Adrenal gland (tissue), 12 donors: ENCODE results near the gene CNTN4. TPM values are rescaled to one million over a fixed set of nuclear protein-coding genes. Genes with fewer than 3 reads are reported as not detected.
"Not testable (repeated sequence)": the region's sequence is repeated elsewhere in the genome, so short reads cannot be mapped to it uniquely, and the experiment has no call there.

Source experiments
- DNase-seq, 7 donors: peaks; one replicate each; pipeline ENCODE4 v3.0.0-alpha.2; 2019 to 2020
- H3K27ac ChIP-seq, 5 donors: fragments of 200-600 bp; sonication (generic) in 4 of 5; 1 replicate in 3 of 5; 2 replicates in 2 of 5; pipeline versions ENCODE4 v1.5.1 to v1.8.0; 2016 to 2020; ENCODE audit warnings: mild to moderate bottlenecking in 1 of 5
- H3K27me3 ChIP-seq: fragments of 200-600 bp; 2 replicates; pipeline ENCODE4 v1.8.0; 2021
- H3K36me3 ChIP-seq, 2 donors: fragments of 200-600 bp; replicated peaks in 1 of 2; 1 replicate in 1 of 2; 2 replicates in 1 of 2; pipeline versions ENCODE4 v1.5.1 to v1.8.0; 2018 to 2022
- H3K4me1 ChIP-seq, 2 donors: fragments of 200-600 bp; replicated peaks in 1 of 2; 1 replicate in 1 of 2; 2 replicates in 1 of 2; pipeline versions ENCODE4 v1.5.1 to v1.8.0; 2018 to 2021
- H3K4me3 ChIP-seq, 4 donors: fragments of 200-600 bp; sonication (generic) in 3 of 4; one replicate each; pipeline ENCODE4 v1.5.1; 2016 to 2018
- H3K9me3 ChIP-seq, 3 donors: fragments of 200-600 bp; sonication (generic) in 1 of 3; replicated peaks in 1 of 3; 1 replicate in 2 of 3; 2 replicates in 1 of 3; pipeline versions ENCODE4 v1.5.1 to v1.8.0; 2016 to 2021
- POLR2A ChIP-seq, 2 donors: fragments of 450-650 bp; IDR thresholded peaks; one replicate each; pipeline ENCODE4 v1.6.1; 2017; ENCODE audit warnings: antibody characterized with exemption in 2 of 2, mild to moderate bottlenecking in 2 of 2, moderate library complexity in 1 of 2
- WGBS, 4 donors: extraction: QIAGEN DNeasy Blood & Tissue Kit in 2 of 4; methylation state at CpG; one replicate each; pipeline versions ENCODE4 v1.1.5 to v1.1.7; 2013 to 2017; 5-methylcytosine and 5-hydroxymethylcytosine counted together
- intact Hi-C, 2 donors: fragments of 100-400 bp; cut with DNase I; formaldehyde crosslinking; loops; one replicate each; pipeline versions ENCODE4 v1.14.1 to v1.15.0; 2022 to 2023
- polyA plus RNA-seq, 3 donors: library from polyadenylated mRNA; stranded (reverse); fragments of 200-250 nt in 2 of 3; fragments of 350-450 nt in 1 of 3; fragmentation: Illumina TruSeq in 1 of 3; extraction: RNeasy Lipid Tissue Mini Kit (QIAGEN cat#74804) in 1 of 3; gene quantifications; one replicate each; pipeline ENCODE4 v1.2.3, GENCODE V29; 2013 to 2014
- total RNA-seq, 9 donors: library from RNA; depleted of rRNA in 4 of 9; stranded (reverse); fragments of >200 nt in 4 of 9; fragments of 120-200 nt in 1 of 9; fragmentation: NEBNext Ultra II Directional in 1 of 9; extraction: Animal tissue kit (Norgen Biotek cat#: 25700) in 1 of 9; gene quantifications; one replicate each; pipeline versions ENCODE4 v1.1.0 to v1.2.4, GENCODE V29; 2013 to 2023
- TF ChIP-seq, protein P1 (sequence below), 6 experiments: fragments of 450-650 bp in 4 of 6; fragments of 200-600 bp in 2 of 6; sonication (generic) in 1 of 6; IDR thresholded peaks; 1 replicate in 5 of 6; 2 replicates in 1 of 6; pipeline versions ENCODE4 v1.5.1 to v1.8.0; 2016 to 2021; ENCODE audit warnings: antibody characterized with exemption in 6 of 6, mild to moderate bottlenecking in 2 of 6, moderate library complexity in 1 of 6
- donor health status: healthy with polysubstance abuse.
- donor health status: Bipolar disorder and iron deficiency.
- donor health status: DM: yes; HTN: yes; CAD: no.
- donor health status: DM: no; HTN: no; CAD: no.
- donor health status: DM: no; HTN: no; CAD: no.
- donor health status: DM: yes; HTN: yes; CAD: no.

Gene CNTN4
- total and polyA plus RNA-seq, 12 donors, result 0.17 to 9.2 (median 1.6) TPM

GRCh38 chr3:2910997-2911396 lies 812.3 kb downstream of the CNTN4 start:
- Histone ChIP-seq H3K36me3 (no peaks in the 10 kb centered on the region), H3K27ac (no peak overlapping the region), H3K4me3 (no peak overlapping the region), H3K4me1 (no peaks in the 10 kb centered on the region), H3K9me3 (no peaks in the 10 kb centered on the region), H3K27me3 (no peaks in the 10 kb centered on the region)
- 43 to 64% (median 57%) methylated on average over 2 of the region's 2 CpGs for WGBS, 4 donors
- DNase-seq, result no peak
- intact Hi-C loops, result no loop called here
- no peak for TF ChIP-seq POLR2A (IDR thresholded peaks at IDR 0.05)
- TF ChIP-seq, protein P1, sequence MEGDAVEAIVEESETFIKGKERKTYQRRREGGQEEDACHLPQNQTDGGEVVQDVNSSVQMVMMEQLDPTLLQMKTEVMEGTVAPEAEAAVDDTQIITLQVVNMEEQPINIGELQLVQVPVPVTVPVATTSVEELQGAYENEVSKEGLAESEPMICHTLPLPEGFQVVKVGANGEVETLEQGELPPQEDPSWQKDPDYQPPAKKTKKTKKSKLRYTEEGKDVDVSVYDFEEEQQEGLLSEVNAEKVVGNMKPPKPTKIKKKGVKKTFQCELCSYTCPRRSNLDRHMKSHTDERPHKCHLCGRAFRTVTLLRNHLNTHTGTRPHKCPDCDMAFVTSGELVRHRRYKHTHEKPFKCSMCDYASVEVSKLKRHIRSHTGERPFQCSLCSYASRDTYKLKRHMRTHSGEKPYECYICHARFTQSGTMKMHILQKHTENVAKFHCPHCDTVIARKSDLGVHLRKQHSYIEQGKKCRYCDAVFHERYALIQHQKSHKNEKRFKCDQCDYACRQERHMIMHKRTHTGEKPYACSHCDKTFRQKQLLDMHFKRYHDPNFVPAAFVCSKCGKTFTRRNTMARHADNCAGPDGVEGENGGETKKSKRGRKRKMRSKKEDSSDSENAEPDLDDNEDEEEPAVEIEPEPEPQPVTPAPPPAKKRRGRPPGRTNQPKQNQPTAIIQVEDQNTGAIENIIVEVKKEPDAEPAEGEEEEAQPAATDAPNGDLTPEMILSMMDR (IDR thresholded peaks at IDR 0.05), result no peak

DNA sequence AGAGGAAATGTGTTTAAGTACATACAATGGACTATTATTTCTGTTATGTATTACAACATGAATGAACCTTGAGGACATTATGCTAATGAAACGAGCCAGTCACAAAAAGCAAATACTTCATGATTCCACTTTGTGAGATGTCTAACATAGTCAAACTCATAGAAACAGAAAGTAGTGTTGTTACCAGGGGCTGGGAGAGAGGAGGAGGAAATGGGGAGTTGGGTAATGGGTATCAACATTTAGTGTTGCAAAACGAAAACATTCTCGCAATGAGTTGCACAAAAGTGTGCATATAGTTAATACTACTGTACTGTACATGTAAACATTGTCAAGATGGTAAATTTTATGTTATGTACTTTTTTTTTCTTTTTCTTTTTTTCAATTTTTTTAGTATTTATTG lies 817.2 kb downstream of the CNTN4 start:
- H3K9me3 ChIP-seq, result no peaks in the 10 kb centered on the region
- TF ChIP-seq, protein P1 (IDR thresholded peaks at IDR 0.05), result no peak
- no peak for TF ChIP-seq POLR2A (IDR thresholded peaks at IDR 0.05)
- no peaks in the 10 kb centered on the region for H3K36me3 ChIP-seq
- H3K4me1 ChIP-seq, result no peaks in the 10 kb centered on the region
- WGBS, 4 donors, result 68 to 77% (median 74%) methylated on average over 3 of the region's 3 CpGs
- no peak overlapping the region for H3K4me3 ChIP-seq
- H3K27ac ChIP-seq, result no peak overlapping the region
- H3K27me3 ChIP-seq, result no peaks in the 10 kb centered on the region
- no peak for DNase-seq
- intact Hi-C loops, result no loop called here

GRCh38 chr3:2916640-2917039 lies 818.0 kb downstream of the CNTN4 start:
- H3K36me3 ChIP-seq, DNase-seq, H3K4me3 ChIP-seq, H3K9me3 ChIP-seq, H3K4me1 ChIP-seq, H3K27ac ChIP-seq, intact Hi-C loops, H3K27me3 ChIP-seq: not testable (repeated sequence)
- WGBS, 4 donors, result 79 to 88% (median 83%) methylated on average over 16 to 21 of the region's 25 CpGs; no CpG with 5 or more reads in 1 of the 4 donors

DNA sequence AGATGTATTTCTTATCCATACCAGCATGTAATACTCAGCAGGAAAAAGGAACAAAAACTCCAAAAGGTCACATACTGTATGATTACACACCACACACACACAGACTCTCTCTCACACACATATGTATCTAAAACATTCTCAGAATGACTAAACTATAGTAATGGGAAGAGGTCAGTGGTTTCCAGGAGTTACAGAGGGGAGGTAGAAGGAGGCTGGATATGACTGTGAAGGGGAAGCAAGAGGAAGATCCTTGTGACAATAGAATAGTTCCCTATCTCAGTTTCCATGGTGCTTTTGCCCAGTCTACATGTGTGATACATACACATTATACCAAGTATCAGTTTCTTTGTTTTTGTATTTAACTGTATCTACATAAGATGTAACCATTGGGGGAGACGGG lies 821.4 kb downstream of the CNTN4 start:
- intact Hi-C loops, result no loop called here
- no peak overlapping the region for H3K4me3 ChIP-seq
- no peak overlapping the region for H3K27ac ChIP-seq
- H3K36me3 ChIP-seq, result no peaks in the 10 kb centered on the region
- whole genome bisulfite sequencing, 4 donors, result 78 to 93% (median 92%) methylated on average over 1 of the region's 1 CpG
- H3K9me3 ChIP-seq, result no peaks in the 10 kb centered on the region
- no peaks in the 10 kb centered on the region for H3K4me1 ChIP-seq
- DNase-seq, result no peak
- no peaks in the 10 kb centered on the region for H3K27me3 ChIP-seq
- TF ChIP-seq, protein P1 (IDR thresholded peaks at IDR 0.05), result no peak
- TF ChIP-seq POLR2A (IDR thresholded peaks at IDR 0.05), result no peak

DNA sequence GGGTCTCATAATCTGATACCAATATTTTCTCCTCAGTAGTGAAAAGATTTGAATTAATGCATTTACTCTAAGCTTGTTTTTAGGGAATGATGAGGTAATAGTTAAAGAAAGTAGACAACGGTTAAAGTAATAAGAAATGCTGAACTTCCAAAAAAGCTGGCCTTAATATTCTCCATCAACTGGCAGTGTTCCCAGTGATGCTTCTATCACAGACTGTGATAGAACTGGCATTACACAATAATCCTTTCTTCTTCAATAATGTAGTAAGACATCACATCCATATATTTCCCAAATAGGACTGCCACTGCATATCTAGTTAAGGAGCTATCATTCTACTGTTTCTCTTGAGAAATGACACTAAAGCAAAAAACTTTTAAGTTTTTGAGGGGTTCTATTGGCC lies 822.8 kb downstream of the CNTN4 start:
- Histone ChIP-seq H3K27ac (no peak overlapping the region), H3K36me3 (no peaks in the 10 kb centered on the region), H3K9me3 (no peaks in the 10 kb centered on the region), H3K4me1 (no peaks in the 10 kb centered on the region), H3K27me3 (no peaks in the 10 kb centered on the region), H3K4me3 (no peak overlapping the region)
- WGBS, 4 donors, result 43 to 58% (median 56%) methylated on average over 1 of the region's 1 CpG
- DNase-seq, result peak in 1 of 7 donors; percentile 1
- TF ChIP-seq, protein P1 (IDR thresholded peaks at IDR 0.05), result no peak
- TF ChIP-seq POLR2A (IDR thresholded peaks at IDR 0.05), result no peak
- intact Hi-C loops, result no loop called here
